Parathyroid adenoma (tissue), 2 donors: ENCODE measurements around the gene PAX5.

Source experiments
- H2AFZ ChIP-seq: fragments of 300-600 bp; sonication (generic); one replicate; pipeline ENCODE4 v1.7.0; 2017; ENCODE audit warnings: antibody characterized with exemption, mild to moderate bottlenecking
- H3K27ac ChIP-seq: fragments of 300-600 bp; sonication (generic); one replicate; pipeline ENCODE4 v1.7.0; 2017
- H3K27me3 ChIP-seq: fragments of 300-600 bp; sonication (generic); one replicate; pipeline ENCODE4 v1.7.0; 2017; ENCODE audit warnings: low read length; ENCODE audit not compliant: control insufficient read depth, insufficient read depth
- H3K36me3 ChIP-seq: fragments of 300-600 bp; sonication (generic); one replicate; pipeline ENCODE4 v1.7.0; 2017; ENCODE audit warnings: low read length; ENCODE audit not compliant: control insufficient read depth, insufficient read depth
- H3K4me1 ChIP-seq: fragments of 300-600 bp; sonication (generic); one replicate; pipeline ENCODE4 v1.7.0; 2017; ENCODE audit warnings: control low read depth
- H3K4me2 ChIP-seq: fragments of 300-600 bp; sonication (generic); one replicate; pipeline ENCODE4 v1.7.0; 2017; ENCODE audit warnings: low read length
- H3K4me3 ChIP-seq: fragments of 300-600 bp; sonication (generic); one replicate; pipeline ENCODE4 v1.7.0; 2017; ENCODE audit warnings: low read depth, low read length
- H3K79me2 ChIP-seq: fragments of 300-600 bp; sonication (generic); one replicate; pipeline ENCODE4 v1.7.0; 2017; ENCODE audit warnings: control low read depth
- H3K9ac ChIP-seq: fragments of 300-600 bp; sonication (generic); one replicate; pipeline ENCODE4 v1.7.0; 2017; ENCODE audit warnings: mild to moderate bottlenecking
- H3K9me3 ChIP-seq: fragments of 300-600 bp; sonication (generic); one replicate; pipeline ENCODE4 v1.7.0; 2017; ENCODE audit warnings: low read length; ENCODE audit not compliant: control insufficient read depth
- TF ChIP-seq, protein P1 (sequence below): fragments of 300-600 bp; sonication (generic); IDR thresholded peaks from one replicate; pipeline ENCODE4 v1.7.0; 2017; ENCODE audit warnings: antibody characterized with exemption, mild to moderate bottlenecking
- donor health status: primary hyperparathyroidism.

PAX5 gene

DNA sequence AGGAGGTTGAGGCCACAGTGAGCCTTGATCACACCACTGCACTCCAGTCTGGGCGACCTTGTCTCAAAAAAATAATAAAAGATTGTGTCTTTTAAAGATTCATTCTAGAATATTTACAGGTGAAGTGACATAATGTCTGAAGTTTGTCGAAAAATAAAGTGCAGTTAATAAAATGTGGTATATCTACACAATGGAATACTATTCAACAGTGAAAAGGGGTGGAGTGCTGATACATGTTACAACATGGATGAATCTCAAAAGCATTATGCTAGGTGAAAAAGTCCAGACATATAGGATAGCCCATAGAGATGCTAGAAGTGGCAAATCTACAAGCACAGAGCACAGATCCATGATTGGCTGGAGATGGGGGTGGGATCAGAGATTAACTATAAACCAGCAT is 101.9 kb downstream of the PAX5 start:
- no peaks in the 10 kb centered on the region for H3K27me3 ChIP-seq
- H3K79me2 ChIP-seq, result no peaks in the 10 kb centered on the region
- no peaks in the 10 kb centered on the region for H3K9me3 ChIP-seq
- H3K4me3 ChIP-seq, result no peak overlapping the region
- H3K4me1 ChIP-seq, result no peaks in the 10 kb centered on the region
- H3K27ac ChIP-seq, result no peak overlapping the region
- TF ChIP-seq, protein P1, sequence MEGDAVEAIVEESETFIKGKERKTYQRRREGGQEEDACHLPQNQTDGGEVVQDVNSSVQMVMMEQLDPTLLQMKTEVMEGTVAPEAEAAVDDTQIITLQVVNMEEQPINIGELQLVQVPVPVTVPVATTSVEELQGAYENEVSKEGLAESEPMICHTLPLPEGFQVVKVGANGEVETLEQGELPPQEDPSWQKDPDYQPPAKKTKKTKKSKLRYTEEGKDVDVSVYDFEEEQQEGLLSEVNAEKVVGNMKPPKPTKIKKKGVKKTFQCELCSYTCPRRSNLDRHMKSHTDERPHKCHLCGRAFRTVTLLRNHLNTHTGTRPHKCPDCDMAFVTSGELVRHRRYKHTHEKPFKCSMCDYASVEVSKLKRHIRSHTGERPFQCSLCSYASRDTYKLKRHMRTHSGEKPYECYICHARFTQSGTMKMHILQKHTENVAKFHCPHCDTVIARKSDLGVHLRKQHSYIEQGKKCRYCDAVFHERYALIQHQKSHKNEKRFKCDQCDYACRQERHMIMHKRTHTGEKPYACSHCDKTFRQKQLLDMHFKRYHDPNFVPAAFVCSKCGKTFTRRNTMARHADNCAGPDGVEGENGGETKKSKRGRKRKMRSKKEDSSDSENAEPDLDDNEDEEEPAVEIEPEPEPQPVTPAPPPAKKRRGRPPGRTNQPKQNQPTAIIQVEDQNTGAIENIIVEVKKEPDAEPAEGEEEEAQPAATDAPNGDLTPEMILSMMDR, result no peak
- no peaks in the 10 kb centered on the region for H3K36me3 ChIP-seq
- H3K9ac ChIP-seq, result no peak overlapping the region
- H2AFZ ChIP-seq, result no peak overlapping the region
- no peak overlapping the region for H3K4me2 ChIP-seq

DNA sequence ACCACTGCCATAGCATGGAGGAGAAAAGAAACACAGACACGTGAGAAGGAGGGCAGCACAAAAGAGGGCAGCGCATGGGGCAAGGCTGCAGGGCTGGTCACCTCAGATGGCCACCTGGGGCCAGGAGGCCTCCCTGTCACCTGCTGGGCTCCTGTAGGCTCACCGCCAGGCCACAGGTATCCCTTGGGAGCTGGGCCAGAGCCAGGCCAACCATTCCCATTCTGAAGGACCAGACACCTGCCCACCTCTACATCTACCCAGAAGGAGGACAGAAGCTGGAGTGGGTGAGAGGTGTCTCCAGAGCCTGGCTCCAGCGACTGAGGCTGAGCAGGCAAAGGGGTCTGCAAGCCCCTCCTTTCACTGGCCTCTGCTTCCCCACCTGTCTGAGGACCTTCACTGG is 103.1 kb downstream of the PAX5 start:
- TF ChIP-seq, protein P1, result no peak
- H3K27me3 ChIP-seq, result no peaks in the 10 kb centered on the region
- H3K27ac ChIP-seq, result no peak overlapping the region
- H3K36me3 ChIP-seq, result no peaks in the 10 kb centered on the region
- H2AFZ ChIP-seq, result no peak overlapping the region
- no peak overlapping the region for H3K4me2 ChIP-seq
- no peaks in the 10 kb centered on the region for H3K9me3 ChIP-seq
- H3K79me2 ChIP-seq, result no peaks in the 10 kb centered on the region
- H3K4me1 ChIP-seq, result no peaks in the 10 kb centered on the region
- H3K9ac ChIP-seq, result no peak overlapping the region
- no peak overlapping the region for H3K4me3 ChIP-seq

DNA sequence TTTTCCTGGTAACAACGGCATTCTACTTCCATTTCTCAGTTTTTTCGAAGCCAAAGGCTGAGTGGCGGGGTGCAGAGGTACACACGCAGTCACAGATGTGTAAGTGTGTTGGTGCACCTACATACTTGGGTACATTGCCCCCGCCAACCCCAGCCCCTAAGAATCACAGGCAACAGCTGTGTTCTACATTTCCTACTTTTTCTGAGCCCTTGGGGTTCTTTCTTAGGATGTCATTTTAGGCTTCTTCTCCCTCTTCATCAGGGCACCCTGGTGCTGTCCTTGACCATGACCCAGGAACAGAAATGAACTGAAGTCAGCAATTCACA is 104.8 kb downstream of the PAX5 start:
- no peak overlapping the region for H3K9ac ChIP-seq
- H3K4me2 ChIP-seq, result no peak overlapping the region
- H3K27me3 ChIP-seq, result no peaks in the 10 kb centered on the region
- H2AFZ ChIP-seq, result no peak overlapping the region
- no peak overlapping the region for H3K27ac ChIP-seq
- no peaks in the 10 kb centered on the region for H3K4me1 ChIP-seq
- H3K4me3 ChIP-seq, result no peak overlapping the region
- no peaks in the 10 kb centered on the region for H3K79me2 ChIP-seq
- TF ChIP-seq, protein P1, result no peak
- no peaks in the 10 kb centered on the region for H3K36me3 ChIP-seq
- H3K9me3 ChIP-seq, result no peaks in the 10 kb centered on the region

DNA sequence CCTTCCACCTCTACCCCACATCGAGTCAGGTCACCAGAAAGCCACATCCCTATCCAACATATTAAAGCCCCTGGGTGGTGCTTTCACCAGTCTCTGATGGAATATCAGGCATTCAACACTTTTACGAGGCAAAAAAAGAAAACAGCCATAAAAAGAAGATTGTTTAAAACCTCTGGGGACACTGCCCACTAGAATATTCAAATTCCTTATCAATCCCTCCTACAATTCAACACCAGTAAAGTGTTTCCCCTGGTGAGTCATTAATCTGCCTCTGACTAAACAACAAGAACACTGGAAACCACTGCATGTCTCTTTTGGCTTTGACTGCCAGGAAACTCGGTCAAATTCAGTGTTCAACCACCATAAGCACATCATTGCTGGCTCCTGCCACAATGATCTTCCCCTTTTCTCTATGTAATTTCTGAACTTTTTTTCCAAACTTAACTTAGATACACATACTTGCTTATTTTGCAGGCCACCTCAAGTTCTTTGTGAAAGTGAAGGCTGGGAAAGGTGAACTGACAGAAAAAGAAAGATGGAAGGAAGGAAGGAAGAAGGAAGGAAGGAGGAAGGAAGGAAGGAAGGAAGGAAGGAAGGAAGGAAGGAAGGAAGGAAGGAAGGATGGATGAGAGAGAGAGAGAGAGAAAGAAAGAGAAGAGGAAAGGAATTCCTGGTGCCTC is 105.3 kb downstream of the PAX5 start:
- TF ChIP-seq, protein P1, result no peak
- no peaks in the 10 kb centered on the region for H3K36me3 ChIP-seq
- H3K27ac ChIP-seq, result no peak overlapping the region
- no peak overlapping the region for H3K4me2 ChIP-seq
- H2AFZ ChIP-seq, result no peak overlapping the region
- no peaks in the 10 kb centered on the region for H3K9me3 ChIP-seq
- no peaks in the 10 kb centered on the region for H3K79me2 ChIP-seq
- H3K4me1 ChIP-seq, result no peaks in the 10 kb centered on the region
- no peak overlapping the region for H3K4me3 ChIP-seq
- no peaks in the 10 kb centered on the region for H3K27me3 ChIP-seq
- no peak overlapping the region for H3K9ac ChIP-seq

DNA sequence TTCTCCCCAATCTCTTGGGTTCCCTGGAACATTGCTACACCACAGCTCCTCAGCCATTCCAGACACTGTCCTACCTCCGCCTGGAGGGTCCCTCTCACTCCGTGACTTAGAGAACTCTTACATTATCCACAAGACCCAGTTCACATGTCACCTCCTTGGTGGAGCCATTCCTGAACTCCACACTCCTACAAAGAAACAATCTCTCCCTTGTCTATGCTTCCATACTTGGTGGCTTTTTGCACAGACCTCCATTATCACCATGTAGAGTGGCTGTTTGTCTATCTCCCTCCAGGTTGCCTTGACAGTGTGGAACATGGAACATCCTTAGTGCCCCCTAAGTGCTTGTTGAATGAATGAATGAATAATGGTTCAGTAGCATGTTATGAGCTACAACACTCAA is 105.9 kb downstream of the PAX5 start:
- TF ChIP-seq, protein P1, result no peak
- no peaks in the 10 kb centered on the region for H3K9me3 ChIP-seq

More for the DNA sequence above, 105.9 kb downstream of the PAX5 start:
- Histone ChIP-seq H2AFZ (no peak overlapping the region), H3K9ac (no peak overlapping the region), H3K4me3 (no peak overlapping the region), H3K27me3 (no peaks in the 10 kb centered on the region), H3K36me3 (no peaks in the 10 kb centered on the region), H3K27ac (no peak overlapping the region), H3K79me2 (no peaks in the 10 kb centered on the region), H3K4me1 (no peaks in the 10 kb centered on the region), H3K4me2 (no peak overlapping the region)
